Activated CD4-positive, alpha-beta T cell treated with anti-CD3 and anti-CD28 coated beads, Interleukin-2, amount 50 U/mL, for 24 hours (primary cell): ENCODE measurements around the gene POLR1D.

ENCODE experiments used
- DNase-seq, 2 donors: peaks; one replicate each; pipeline ENCODE4 v3.0.0-alpha.2; 2020; ENCODE audit warnings: low read depth in 1 of 2, low spot score in 1 of 2

Gene POLR1D

DNA sequence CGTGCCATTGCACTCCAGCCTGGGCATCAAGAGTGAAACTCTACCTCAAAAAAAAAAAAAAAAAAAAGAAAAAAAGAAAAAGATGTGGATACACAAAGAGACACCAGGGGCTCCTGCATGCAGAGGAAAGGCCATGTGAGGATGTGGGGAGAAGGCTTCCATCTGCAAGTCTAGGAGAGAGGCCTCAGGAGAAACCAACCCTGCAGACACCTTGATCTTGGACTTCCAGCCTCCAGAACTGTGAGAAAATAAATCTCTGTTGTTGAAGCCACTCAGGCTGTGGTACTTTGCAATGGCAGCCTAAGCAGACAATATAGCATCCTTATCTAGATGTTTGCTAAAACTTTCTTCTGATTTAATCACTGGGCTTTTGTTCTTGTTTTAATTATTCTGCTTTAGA lies 50.3 kb downstream of the POLR1D start:
- DNase-seq = no peak
